Ovary (tissue), 9 donors: Measurements from ENCODE around the gene ASB7. TPM values are rescaled to one million over a fixed set of nuclear protein-coding genes. Genes with fewer than 3 reads are reported as not detected.

ENCODE experiments used
- DNase-seq, 5 donors: peaks; one replicate each; pipeline ENCODE4 v3.0.0-alpha.2; 2019 to 2020
- H3K27ac ChIP-seq, 2 donors: fragments of 200-600 bp; one replicate each; pipeline versions ENCODE4 v1.5.1 to v1.8.0; 2019 to 2022
- H3K27me3 ChIP-seq: fragments of 200-600 bp; one replicate; pipeline ENCODE4 v1.8.0; 2022
- H3K36me3 ChIP-seq: fragments of 200-600 bp; sonication (generic); one replicate; pipeline ENCODE4 v1.5.1; 2019
- H3K4me1 ChIP-seq: one replicate; pipeline ENCODE4 v1.8.1; 2013; ENCODE audit warnings: mild to moderate bottlenecking, moderate library complexity; ENCODE audit not compliant: insufficient read depth
- H3K4me3 ChIP-seq: fragments of 200-600 bp; sonication (generic); one replicate; pipeline ENCODE4 v1.5.1; 2017
- H3K9me3 ChIP-seq, 2 donors: fragments of 200-600 bp in 1 of 2; sonication (generic) in 1 of 2; one replicate each; pipeline versions ENCODE4 v1.5.1 to v1.8.1; 2013 to 2019; ENCODE audit warnings: mild to moderate bottlenecking in 1 of 2, moderate library complexity in 1 of 2
- CTCF ChIP-seq, 3 donors: fragments of 450-650 bp in 2 of 3; fragments of 200-600 bp in 1 of 3; IDR thresholded peaks; one replicate each; pipeline versions ENCODE4 v1.5.1 to v1.8.0; 2016 to 2022; ENCODE audit warnings: antibody characterized with exemption in 3 of 3, mild to moderate bottlenecking in 1 of 3
- EP300 ChIP-seq: sonication (generic); formaldehyde crosslinking; IDR thresholded peaks from one replicate; pipeline ENCODE4 v1.6.1; 2017; ENCODE audit warnings: antibody characterized with exemption
- POLR2A ChIP-seq: fragments of 450-650 bp; IDR thresholded peaks from one replicate; pipeline ENCODE4 v1.6.1; 2017; ENCODE audit warnings: antibody characterized with exemption, mild to moderate bottlenecking, moderate library complexity
- WGBS, 3 donors: extraction: QIAGEN DNeasy Blood & Tissue Kit in 1 of 3; methylation state at CpG; one replicate each; pipeline versions ENCODE4 v1.1.5 to v1.1.7; 2013 to 2017; 5-methylcytosine and 5-hydroxymethylcytosine counted together
- intact Hi-C, 4 donors: fragments of 100-400 bp; cut with DNase I; formaldehyde crosslinking; loops; one replicate each; pipeline versions ENCODE4 v1.11.0 to v1.15.1; 2022 to 2023
- polyA plus RNA-seq, 2 donors: library from polyadenylated mRNA; stranded (reverse); fragments of 200-250 nt in 1 of 2; fragments of 350-450 nt in 1 of 2; fragmentation: Illumina TruSeq in 1 of 2; extraction: RNeasy Lipid Tissue Mini Kit (QIAGEN cat#74804) in 1 of 2; gene quantifications; one replicate each; pipeline ENCODE4 v1.2.3, GENCODE V29; 2013 to 2014
- total RNA-seq, 7 donors: library from RNA; depleted of rRNA in 2 of 7; stranded (reverse); fragments of >200 nt in 2 of 7; fragmentation: NEBNext Ultra II Directional in 3 of 7; extraction: Animal tissue kit (Norgen Biotek cat#: 25700) in 3 of 7; gene quantifications; one replicate each; pipeline versions ENCODE4 v1.1.0 to v1.2.4, GENCODE V29; 2016 to 2023
- donor health status: DM: no; HTN: no; CAD: no; lungs with moderate emphysema.
- donor health status: DM: no; HTN: no; CAD: no.
- donor health status: Bipolar disorder and iron deficiency.
- donor health status: DM: yes; HTN: yes; CAD: no.
- donor health status: DM: no; HTN: no; CAD: no.
- donor health status: DM: yes; HTN: yes; CAD: no.

ASB7 gene
- total and polyA plus RNA-seq, 9 donors, result 5.1 to 13.1 (median 10.4) TPM

GRCh38 chr15:100560323-100560722 is 42.1 kb upstream of the ASB7 start:
- Histone ChIP-seq H3K27me3 (no peaks in the 10 kb centered on the region), H3K27ac (no peak overlapping the region), H3K9me3 (no peaks in the 10 kb centered on the region), H3K36me3 (no peaks in the 10 kb centered on the region), H3K4me1 (no peaks in the 10 kb centered on the region), H3K4me3 (no peak overlapping the region)
- intact Hi-C loops, result no loop called here
- TF ChIP-seq CTCF (IDR thresholded peaks at IDR 0.05), result no peak
- no peak for TF ChIP-seq EP300
- no peak for TF ChIP-seq POLR2A
- no peak for DNase-seq

GRCh38 chr15:100565591-100565990 is 36.8 kb upstream of the ASB7 start:
- 85 to 94% (median 88%) methylated on average over 3 of the region's 3 CpGs for WGBS, 3 donors
- TF ChIP-seq CTCF (IDR thresholded peaks at IDR 0.05) (no peak), EP300 (no peak), POLR2A (no peak)
- intact Hi-C loops, result no loop called here

GRCh38 chr15:100566850-100567628 is 35.4 kb upstream of the ASB7 start:
- H3K4me3 ChIP-seq, result no peak overlapping the region
- DNase-seq, result no peak
- intact Hi-C loops, result no loop called here
- TF ChIP-seq EP300, result no peak
- no peak for TF ChIP-seq POLR2A
- no peaks in the 10 kb centered on the region for H3K9me3 ChIP-seq
- H3K4me1 ChIP-seq, result no peaks in the 10 kb centered on the region
- H3K36me3 ChIP-seq, result no peaks in the 10 kb centered on the region
- H3K27ac ChIP-seq, result no peak overlapping the region
- H3K27me3 ChIP-seq, result no peaks in the 10 kb centered on the region
- WGBS, 3 donors, result 91 to 95% (median 93%) methylated on average over 6 of the region's 6 CpGs

More at GRCh38 chr15:100565591-100565990, 36.8 kb upstream of the ASB7 start:
- Histone ChIP-seq H3K4me1 (no peaks in the 10 kb centered on the region), H3K36me3 (no peaks in the 10 kb centered on the region), H3K9me3 (no peaks in the 10 kb centered on the region), H3K4me3 (no peak overlapping the region), H3K27ac (no peak overlapping the region), H3K27me3 (no peaks in the 10 kb centered on the region)
- DNase-seq, result no peak

- no peaks in the 10 kb centered on the region for H3K4me1 ChIP-seq
- intact Hi-C loops, result no loop called here
- H3K27ac ChIP-seq, result no peak overlapping the region
- no peaks in the 10 kb centered on the region for H3K36me3 ChIP-seq
- no peaks in the 10 kb centered on the region for H3K27me3 ChIP-seq
- no peak for TF ChIP-seq POLR2A
- WGBS, 3 donors, result 49 to 70% (median 61%) methylated on average over 8 of the region's 8 CpGs
- H3K9me3 ChIP-seq, result no peaks in the 10 kb centered on the region
- DNase-seq, result no peak
- no peak overlapping the region for H3K4me3 ChIP-seq
These were observed 33.0 kb upstream of the ASB7 start for GRCh38 chr15:100569391-100569790.

- Histone ChIP-seq H3K36me3 (no peaks in the 10 kb centered on the region), H3K9me3 (no peaks in the 10 kb centered on the region), H3K4me1 (no peaks in the 10 kb centered on the region), H3K27me3 (no peaks in the 10 kb centered on the region), H3K4me3 (no peak overlapping the region), H3K27ac (no peak overlapping the region)
- no peak for TF ChIP-seq EP300
- TF ChIP-seq POLR2A, result no peak
- TF ChIP-seq CTCF (IDR thresholded peaks at IDR 0.05), result no peak
- no peak for DNase-seq
- intact Hi-C loops, result loop anchor here in 1 of 4 donors (5.0 kb wide), 1 partner anchor 218 kb away; no protein-coding TSS in a partner anchor
- WGBS, 3 donors, result 86 to 95% (median 90%) methylated on average over 3 of the region's 3 CpGs
These were observed 32.1 kb upstream of the ASB7 start for GRCh38 chr15:100570275-100570674.
